GM23248 (cell line): ENCODE measurements around the gene EHBP1L1.

Source experiments
- EZH2 ChIP-seq: fragments of 200-600 bp; sonication (generic); IDR thresholded peaks from 2 replicates; pipeline ENCODE4 v1.6.1; 2018; ENCODE audit warnings: antibody characterized with exemption, mild to moderate bottlenecking; ENCODE audit not compliant: insufficient read depth, poor library complexity, severe bottlenecking
- EZH2phosphoT487 ChIP-seq: fragments of 200-600 bp; sonication (generic); IDR thresholded peaks from 2 replicates; pipeline ENCODE4 v1.6.1; 2018; ENCODE audit warnings: antibody characterized with exemption, moderate library complexity, mild to moderate bottlenecking, low read depth; ENCODE audit not compliant: insufficient read depth

- TF ChIP-seq EZH2 (no peak), EZH2phosphoT487 (no peak)
Measured at GRCh38 chr11:65552388-65552951, 23.4 kb upstream of the EHBP1L1 start.
